ENCODE results near the gene PDXP.

Gene PDXP

GRCh38 chr22:37704645-37705044 lies 46.1 kb downstream of the PDXP start:
- no peak for DNase-seq

GRCh38 chr22:37705205-37705604 lies 46.7 kb downstream of the PDXP start:
- DNase-seq: no peak

- no peak for DNase-seq
These were observed 50.3 kb downstream of the PDXP start for GRCh38 chr22:37708580-37709444.

- no peak for DNase-seq
These were observed 50.9 kb downstream of the PDXP start for GRCh38 chr22:37709445-37709765.

- DNase-seq: no peak
These were observed 52.2 kb downstream of the PDXP start for GRCh38 chr22:37710675-37711074.

GRCh38 chr22:37711490-37711889 lies 53.0 kb downstream of the PDXP start:
- DNase-seq: no peak

- no peak for DNase-seq
These were observed 55.2 kb downstream of the PDXP start for GRCh38 chr22:37713761-37714160.

GRCh38 chr22:37714634-37715033 lies 56.1 kb downstream of the PDXP start:
- DNase-seq: no peak

- DNase-seq: no peak
These were observed 57.2 kb downstream of the PDXP start for GRCh38 chr22:37715760-37716159.
